Gastroesophageal sphincter (tissue), 4 donors: ENCODE results near the gene PDK1. TPM values are rescaled to one million over a fixed set of nuclear protein-coding genes. Genes with fewer than 3 reads are reported as not detected.

Experiments used
- ATAC-seq: fragments of 150-250 bp; one replicate; pipeline ENCODE4 v1.9.1; 2016; ENCODE audit warnings: mild to moderate bottlenecking, moderate library complexity
- H3K27ac ChIP-seq, 4 donors: fragments of 200-600 bp; sonication (generic) in 3 of 4; 1 replicate in 3 of 4; 2 replicates in 1 of 4; pipeline ENCODE4 v1.5.1; 2016 to 2019
- H3K27me3 ChIP-seq: fragments of 200-600 bp; sonication (generic); one replicate; pipeline ENCODE4 v1.5.1; 2019
- H3K36me3 ChIP-seq, 2 donors: fragments of 200-600 bp; sonication (generic); one replicate each; pipeline ENCODE4 v1.5.1; 2019; ENCODE audit warnings: control low read depth in 1 of 2
- H3K4me1 ChIP-seq, 3 donors: fragments of 200-600 bp; sonication (generic); 1 replicate in 2 of 3; 2 replicates in 1 of 3; pipeline ENCODE4 v1.5.1; 2016 to 2019; ENCODE audit warnings: control low read depth in 2 of 3
- H3K4me3 ChIP-seq, 2 donors: fragments of 200-600 bp; sonication (generic); one replicate each; pipeline ENCODE4 v1.5.1; 2019; ENCODE audit warnings: mild to moderate bottlenecking in 1 of 2, moderate library complexity in 1 of 2
- H3K9me3 ChIP-seq, 3 donors: fragments of 200-600 bp; sonication (generic); one replicate each; pipeline ENCODE4 v1.5.1; 2017 to 2019; ENCODE audit warnings: control low read depth in 2 of 3
- EP300 ChIP-seq: sonication (generic); formaldehyde crosslinking; IDR thresholded peaks from one replicate; pipeline ENCODE4 v1.6.1; 2017; ENCODE audit warnings: antibody characterized with exemption, mild to moderate bottlenecking
- POLR2A ChIP-seq, 2 donors: fragments of 450-650 bp; IDR thresholded peaks; one replicate each; pipeline ENCODE4 v1.6.1; 2017; ENCODE audit warnings: antibody characterized with exemption in 2 of 2, mild to moderate bottlenecking in 2 of 2, moderate library complexity in 1 of 2
- POLR2AphosphoS5 ChIP-seq: sonication (generic); formaldehyde crosslinking; IDR thresholded peaks from one replicate; pipeline ENCODE4 v1.6.1; 2017; ENCODE audit warnings: antibody characterized with exemption
- WGBS, 2 donors: methylation state at CpG; one replicate each; pipeline ENCODE4 v1.1.5; 2018; ENCODE audit warnings: low coverage in 1 of 2; 5-methylcytosine and 5-hydroxymethylcytosine counted together
- total RNA-seq, 4 donors: library from RNA; depleted of rRNA; stranded (reverse); fragments of >200 nt; gene quantifications; one replicate each; pipeline ENCODE4 v1.1.0, GENCODE V29; 2016
- TF ChIP-seq, protein P1 (sequence below), 4 experiments: fragments of 200-600 bp in 2 of 4; fragments of 450-650 bp in 2 of 4; sonication (generic) in 1 of 4; IDR thresholded peaks; one replicate each; pipeline ENCODE4 v1.5.1; 2017 to 2019; ENCODE audit warnings: antibody characterized with exemption in 4 of 4, mild to moderate bottlenecking in 2 of 4, moderate library complexity in 2 of 4

Gene PDK1
- total RNA-seq, 4 donors from 2014 or later = 9.4 to 19.3 (median 12.1) TPM

DNA sequence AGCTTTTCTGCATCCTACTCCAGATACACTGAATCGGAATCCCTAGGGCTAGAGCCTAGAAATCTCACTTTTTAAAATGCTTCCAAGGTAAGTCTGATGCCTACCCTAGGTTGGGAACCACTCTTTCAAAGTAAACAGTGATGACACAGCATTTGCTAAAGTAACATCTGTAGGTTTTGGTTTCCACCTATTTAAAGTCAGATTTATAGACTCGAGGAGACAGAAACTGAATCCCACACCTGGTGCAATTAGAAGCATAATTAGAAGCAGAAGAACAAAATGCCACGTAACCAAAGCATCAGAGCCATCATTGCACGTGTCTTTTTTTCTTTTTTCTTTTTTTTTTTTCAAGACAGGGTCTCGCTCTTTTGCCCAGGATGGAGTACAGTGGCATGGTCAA lies 40.9 kb downstream of the PDK1 start:
- 81 to 100% methylated on average over 3 to 5 of the region's 5 CpGs for WGBS, 2 donors
- TF ChIP-seq POLR2A (IDR thresholded peaks at IDR 0.05) (no peak), POLR2AphosphoS5 (no peak), EP300 (no peak)
- TF ChIP-seq, protein P1, sequence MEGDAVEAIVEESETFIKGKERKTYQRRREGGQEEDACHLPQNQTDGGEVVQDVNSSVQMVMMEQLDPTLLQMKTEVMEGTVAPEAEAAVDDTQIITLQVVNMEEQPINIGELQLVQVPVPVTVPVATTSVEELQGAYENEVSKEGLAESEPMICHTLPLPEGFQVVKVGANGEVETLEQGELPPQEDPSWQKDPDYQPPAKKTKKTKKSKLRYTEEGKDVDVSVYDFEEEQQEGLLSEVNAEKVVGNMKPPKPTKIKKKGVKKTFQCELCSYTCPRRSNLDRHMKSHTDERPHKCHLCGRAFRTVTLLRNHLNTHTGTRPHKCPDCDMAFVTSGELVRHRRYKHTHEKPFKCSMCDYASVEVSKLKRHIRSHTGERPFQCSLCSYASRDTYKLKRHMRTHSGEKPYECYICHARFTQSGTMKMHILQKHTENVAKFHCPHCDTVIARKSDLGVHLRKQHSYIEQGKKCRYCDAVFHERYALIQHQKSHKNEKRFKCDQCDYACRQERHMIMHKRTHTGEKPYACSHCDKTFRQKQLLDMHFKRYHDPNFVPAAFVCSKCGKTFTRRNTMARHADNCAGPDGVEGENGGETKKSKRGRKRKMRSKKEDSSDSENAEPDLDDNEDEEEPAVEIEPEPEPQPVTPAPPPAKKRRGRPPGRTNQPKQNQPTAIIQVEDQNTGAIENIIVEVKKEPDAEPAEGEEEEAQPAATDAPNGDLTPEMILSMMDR (IDR thresholded peaks at IDR 0.05) = no peak
- no peak overlapping the region for H3K4me3 ChIP-seq
- peaks cover 0 to 42% of the 10 kb centered on the region in 2 donors for H3K36me3 ChIP-seq
- H3K27ac ChIP-seq = no peak overlapping the region
- ATAC-seq = no peak
- no peaks in the 10 kb centered on the region for H3K27me3 ChIP-seq
- H3K9me3 ChIP-seq = no peaks in the 10 kb centered on the region
- H3K4me1 ChIP-seq = peaks cover 0 to 4% (median 0%) of the 10 kb centered on the region in 3 donors

DNA sequence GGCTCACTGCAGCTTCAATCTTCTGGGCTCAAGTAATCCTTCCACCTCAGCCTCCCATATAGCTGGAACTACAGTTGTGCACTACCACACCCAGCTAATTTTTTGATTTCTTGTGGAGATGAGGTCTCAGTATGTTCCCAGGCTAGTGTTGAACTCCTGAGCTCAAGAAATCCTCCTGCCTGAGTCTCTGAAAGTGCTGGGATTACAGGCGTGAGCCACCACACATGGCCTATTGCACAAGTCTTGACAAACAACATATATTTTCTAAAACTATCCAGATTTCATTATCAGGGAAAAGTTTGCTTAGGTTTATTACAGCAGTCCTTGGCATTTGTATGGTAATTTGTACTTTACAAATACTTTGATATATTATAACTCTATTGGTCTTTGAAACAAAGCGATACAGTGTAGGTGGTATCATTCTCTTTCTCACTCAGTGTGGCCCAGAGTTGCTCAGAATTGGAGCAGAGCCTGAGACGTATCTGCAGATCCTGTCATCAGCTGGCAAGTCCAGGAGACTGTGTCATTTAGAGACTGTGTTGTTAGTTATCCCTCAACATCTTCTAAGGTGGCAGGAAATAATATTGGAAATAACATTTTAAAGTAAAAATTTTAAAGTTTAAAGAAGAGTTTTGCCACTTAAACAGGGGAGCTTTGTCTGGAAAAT lies 41.4 kb downstream of the PDK1 start:
- Histone ChIP-seq H3K9me3 (no peaks in the 10 kb centered on the region), H3K27me3 (no peaks in the 10 kb centered on the region), H3K27ac (no peak overlapping the region), H3K4me1 (peaks cover 0 to 4% (median 0%) of the 10 kb centered on the region in 3 donors), H3K4me3 (no peak overlapping the region), H3K36me3 (peaks cover 0 to 42% of the 10 kb centered on the region in 2 donors)
- TF ChIP-seq POLR2A (IDR thresholded peaks at IDR 0.05) = no peak
- no peak for TF ChIP-seq EP300
- no peak for TF ChIP-seq POLR2AphosphoS5
- TF ChIP-seq, protein P1 (IDR thresholded peaks at IDR 0.05) = no peak
- 80 to 94% methylated on average over 3 of the region's 3 CpGs for WGBS, 2 donors
- no peak for ATAC-seq

DNA sequence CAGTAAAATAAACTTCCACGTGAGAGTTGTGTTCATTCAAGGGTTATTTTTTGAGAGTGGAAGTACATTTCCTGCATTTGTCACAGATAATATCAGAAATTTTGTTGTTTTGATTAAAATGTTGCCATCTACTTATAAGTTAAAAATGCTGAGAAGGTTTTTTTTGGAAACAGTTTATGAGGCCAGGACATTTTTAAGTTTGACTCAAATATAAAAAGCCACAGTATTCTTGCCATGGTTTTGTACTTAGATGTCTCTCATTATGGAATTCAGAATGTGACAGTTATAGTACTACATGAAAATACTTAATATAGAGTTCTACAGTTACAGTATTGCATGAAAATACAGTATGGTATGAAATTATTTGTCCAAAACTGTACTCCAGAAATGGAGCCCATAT lies 44.1 kb downstream of the PDK1 start:
- no peak overlapping the region for H3K4me3 ChIP-seq
- 40 to 71% methylated on average over 1 of the region's 1 CpG for WGBS, 2 donors
- H3K4me1 ChIP-seq = no peaks in the 10 kb centered on the region
- H3K27ac ChIP-seq = no peak overlapping the region
- no peaks in the 10 kb centered on the region for H3K27me3 ChIP-seq
- no peaks in the 10 kb centered on the region for H3K9me3 ChIP-seq
- peaks cover 0 to 39% of the 10 kb centered on the region in 2 donors for H3K36me3 ChIP-seq
- ATAC-seq = no peak
- TF ChIP-seq, protein P1 (IDR thresholded peaks at IDR 0.05) = no peak
- TF ChIP-seq POLR2A (IDR thresholded peaks at IDR 0.05) (no peak), EP300 (no peak), POLR2AphosphoS5 (no peak)

DNA sequence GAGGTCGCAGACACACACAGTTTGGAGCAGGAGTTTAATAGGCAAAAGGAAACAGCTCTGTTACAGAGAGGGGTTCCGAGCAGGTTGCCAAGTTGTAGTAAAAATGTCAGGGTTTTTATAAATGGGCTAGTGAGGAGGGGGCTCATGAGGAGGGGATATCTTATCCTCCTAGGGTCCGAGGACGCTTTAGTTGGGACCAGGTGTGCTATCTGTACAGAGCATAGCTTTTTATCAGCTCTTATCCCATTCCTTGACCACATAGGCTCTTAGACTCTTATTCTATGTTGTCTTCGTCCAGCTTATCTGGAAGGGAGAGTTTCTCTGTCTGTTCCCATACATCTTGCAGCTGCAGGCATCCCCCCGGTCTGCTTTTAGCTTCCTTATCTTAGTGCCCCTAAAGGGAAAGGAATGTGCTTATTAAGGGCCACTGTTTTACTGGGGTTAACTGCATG lies 44.7 kb downstream of the PDK1 start:
- no peaks in the 10 kb centered on the region for H3K27me3 ChIP-seq
- TF ChIP-seq POLR2A (IDR thresholded peaks at IDR 0.05) = no peak
- TF ChIP-seq, protein P1 (IDR thresholded peaks at IDR 0.05) = no peak
- no peak for TF ChIP-seq EP300
- no peak for TF ChIP-seq POLR2AphosphoS5
- H3K9me3 ChIP-seq = no peaks in the 10 kb centered on the region
- H3K36me3 ChIP-seq = peaks cover 0 to 35% of the 10 kb centered on the region in 2 donors
- no peaks in the 10 kb centered on the region for H3K4me1 ChIP-seq
- no peak for ATAC-seq
- 69% methylated on average over 3 to 4 of the region's 6 CpGs for WGBS, 2 donors
- no peak overlapping the region for H3K4me3 ChIP-seq
- no peak overlapping the region for H3K27ac ChIP-seq

DNA sequence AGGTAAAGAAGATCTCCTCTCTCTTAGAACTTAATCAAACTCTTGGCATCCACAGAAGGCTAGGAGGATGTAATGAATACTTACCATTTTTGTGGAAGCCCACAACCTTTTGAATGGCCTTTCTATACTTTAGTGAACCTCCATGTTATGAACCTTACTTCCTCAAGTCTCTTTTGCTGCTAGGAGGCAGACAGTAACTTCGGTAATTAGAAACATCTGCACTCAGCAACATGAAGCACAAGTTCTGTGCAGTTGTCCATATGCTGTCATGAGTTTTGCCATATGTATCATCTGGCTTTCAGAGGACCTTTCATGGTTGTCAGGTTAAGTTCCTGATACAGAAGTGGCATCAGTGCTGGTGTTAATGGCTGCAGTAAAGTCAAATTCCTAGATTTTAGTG lies 50.4 kb downstream of the PDK1 start:
- Histone ChIP-seq H3K4me1 (no peaks in the 10 kb centered on the region), H3K27me3 (no peaks in the 10 kb centered on the region), H3K27ac (no peak overlapping the region), H3K9me3 (no peaks in the 10 kb centered on the region), H3K4me3 (no peak overlapping the region), H3K36me3 (peaks cover 0 to 20% of the 10 kb centered on the region in 2 donors)
- 80 to 86% methylated on average over 1 of the region's 1 CpG for WGBS, 2 donors
- ATAC-seq = no peak
- TF ChIP-seq POLR2A (IDR thresholded peaks at IDR 0.05) = no peak
- no peak for TF ChIP-seq EP300
- TF ChIP-seq, protein P1 (IDR thresholded peaks at IDR 0.05) = no peak
- TF ChIP-seq POLR2AphosphoS5 = no peak
